Aorta (tissue), 5 donors: ENCODE data around the gene EPC1. TPM values are rescaled to one million over a fixed set of nuclear protein-coding genes. Genes with fewer than 3 reads are reported as not detected.
"Not testable (repeated sequence)": the region's sequence is repeated elsewhere in the genome, so short reads cannot be mapped to it uniquely, and the experiment has no call there.

Experiments used
- ATAC-seq: fragments of 200-7000 bp; cut with Tn5 transposase; one replicate; pipeline ENCODE4 v1.9.1; 2022; ENCODE audit warnings: moderate library complexity; ENCODE audit not compliant: low FRiP score
- DNase-seq, 2 donors: peaks; one replicate each; pipeline ENCODE4 v3.0.0-alpha.2; 2020
- H3K27ac ChIP-seq, 2 donors: one replicate each; pipeline ENCODE4 v1.5.1; 2013; ENCODE audit warnings: low read length in 2 of 2, mild to moderate bottlenecking in 2 of 2, moderate library complexity in 2 of 2, control low read depth in 1 of 2, inconsistent platforms in 1 of 2, low read depth in 1 of 2
- H3K27me3 ChIP-seq, 2 donors: one replicate each; pipeline ENCODE4 v1.6.1; 2013; ENCODE audit warnings: control low read depth in 1 of 2, low read length in 1 of 2, mild to moderate bottlenecking in 1 of 2, moderate library complexity in 1 of 2; ENCODE audit not compliant: insufficient read depth in 2 of 2, control insufficient read depth in 1 of 2
- H3K36me3 ChIP-seq, 2 donors: one replicate each; pipeline ENCODE4 v1.6.1; 2013; ENCODE audit warnings: control low read depth in 1 of 2, low read length in 1 of 2, mild to moderate bottlenecking in 1 of 2; ENCODE audit not compliant: insufficient read depth in 2 of 2, control insufficient read depth in 1 of 2
- H3K4me1 ChIP-seq, 2 donors: one replicate each; pipeline ENCODE4 v1.6.1; 2013; ENCODE audit warnings: low read length in 2 of 2, control low read depth in 1 of 2, mild to moderate bottlenecking in 1 of 2, moderate library complexity in 1 of 2; ENCODE audit not compliant: insufficient read depth in 2 of 2, control insufficient read depth in 1 of 2
- H3K4me3 ChIP-seq, 2 donors: one replicate each; pipeline ENCODE4 v1.5.1; 2013; ENCODE audit warnings: low read length in 2 of 2, control low read depth in 1 of 2, mild to moderate bottlenecking in 1 of 2
- H3K9me3 ChIP-seq: one replicate; pipeline ENCODE4 v1.6.1; 2013; ENCODE audit warnings: mild to moderate bottlenecking, low read length; ENCODE audit not compliant: control insufficient read depth
- WGBS, 2 donors: extraction: QIAGEN DNeasy Blood & Tissue Kit; methylation state at CpG; one replicate each; pipeline ENCODE4 v1.1.7; 2013; 5-methylcytosine and 5-hydroxymethylcytosine counted together
- intact Hi-C, 2 donors: fragments of 100-400 bp; cut with DNase I; formaldehyde crosslinking; loops; one replicate each; pipeline versions ENCODE4 v1.14.2 to v1.15.0; 2022
- polyA plus RNA-seq, 2 donors: library from polyadenylated mRNA; stranded (reverse); fragments of 200-250 nt; gene quantifications; one replicate each; pipeline ENCODE4 v1.2.3, GENCODE V29; 2013
- total RNA-seq, 2 donors: library from RNA; stranded (reverse); fragmentation: NEBNext Ultra II Directional; extraction: Animal tissue kit (Norgen Biotek cat#: 25700); gene quantifications; one replicate each; pipeline ENCODE4 v1.2.1, GENCODE V29; 2021
- donor health status: healthy with polysubstance abuse.
- donor health status: Bipolar disorder and iron deficiency.
- donor health status: DM: no; HTN: no; CAD: no.
- donor health status: DM: no; HTN: no; CAD: no.
- donor health status: DM: yes; HTN: yes; CAD: no.

Gene EPC1
- total and polyA plus RNA-seq, 4 donors = 15.9 to 53.9 (median 32.1) TPM

DNA sequence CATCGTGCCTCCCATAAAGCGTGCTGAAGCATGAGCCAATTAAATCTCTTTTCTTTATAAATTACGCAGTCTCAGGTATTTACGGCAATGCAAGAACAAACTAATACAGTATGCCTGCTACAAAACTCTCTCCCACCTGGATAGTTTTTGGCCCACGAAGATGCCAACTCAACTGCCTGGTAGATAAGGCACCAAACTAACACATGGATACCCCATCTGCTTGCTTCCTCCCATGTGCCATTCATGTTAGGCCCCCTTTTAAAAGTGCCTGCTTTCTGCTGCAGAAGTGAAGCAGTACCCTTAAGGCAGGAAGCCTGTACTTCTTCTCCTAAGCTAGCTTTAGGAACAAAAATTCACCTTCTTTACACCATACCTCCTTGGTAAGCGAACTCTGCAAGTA, 15.6 kb upstream of the EPC1 start:
- H3K4me3 ChIP-seq = no peak overlapping the region
- H3K36me3 ChIP-seq = no peaks in the 10 kb centered on the region
- intact Hi-C loops = loop anchor here in 1 of 2 donors (5.0 kb wide), 1 partner anchor 175 kb away; no protein-coding TSS in a partner anchor
- DNase-seq (no peak), ATAC-seq (no peak)
- no peaks in the 10 kb centered on the region for H3K9me3 ChIP-seq
- H3K4me1 ChIP-seq = no peaks in the 10 kb centered on the region
- WGBS, 2 donors = 94% methylated on average over 6 of the region's 6 CpGs
- no peaks in the 10 kb centered on the region for H3K27me3 ChIP-seq
- H3K27ac ChIP-seq = no peak overlapping the region

GRCh38 chr10:32360884-32361283, 13.9 kb upstream of the EPC1 start:
- no peaks in the 10 kb centered on the region for H3K9me3 ChIP-seq
- no peak overlapping the region for H3K4me3 ChIP-seq
- intact Hi-C loops = loop anchor here in 1 of 2 donors (5.0 kb wide), 1 partner anchor 174 kb away; no protein-coding TSS in a partner anchor
- 69 to 77% methylated on average over 2 of the region's 2 CpGs for WGBS, 2 donors
- H3K27me3 ChIP-seq = no peaks in the 10 kb centered on the region
- no peak overlapping the region for H3K27ac ChIP-seq
- ATAC-seq (no peak), DNase-seq (no peak)
- H3K36me3 ChIP-seq = no peaks in the 10 kb centered on the region
- no peaks in the 10 kb centered on the region for H3K4me1 ChIP-seq

GRCh38 chr10:32360241-32360640, 13.3 kb upstream of the EPC1 start:
- H3K36me3 ChIP-seq = no peaks in the 10 kb centered on the region
- no peaks in the 10 kb centered on the region for H3K27me3 ChIP-seq
- no peaks in the 10 kb centered on the region for H3K4me1 ChIP-seq
- ATAC-seq (no peak), DNase-seq (no peak)
- intact Hi-C loops = loop anchor here in 1 of 2 donors (5.0 kb wide), 1 partner anchor 173 kb away; no protein-coding TSS in a partner anchor
- no peak overlapping the region for H3K4me3 ChIP-seq
- no peak overlapping the region for H3K27ac ChIP-seq
- H3K9me3 ChIP-seq = no peaks in the 10 kb centered on the region
- WGBS, 2 donors = 100% methylated on average over 1 of the region's 1 CpG

DNA sequence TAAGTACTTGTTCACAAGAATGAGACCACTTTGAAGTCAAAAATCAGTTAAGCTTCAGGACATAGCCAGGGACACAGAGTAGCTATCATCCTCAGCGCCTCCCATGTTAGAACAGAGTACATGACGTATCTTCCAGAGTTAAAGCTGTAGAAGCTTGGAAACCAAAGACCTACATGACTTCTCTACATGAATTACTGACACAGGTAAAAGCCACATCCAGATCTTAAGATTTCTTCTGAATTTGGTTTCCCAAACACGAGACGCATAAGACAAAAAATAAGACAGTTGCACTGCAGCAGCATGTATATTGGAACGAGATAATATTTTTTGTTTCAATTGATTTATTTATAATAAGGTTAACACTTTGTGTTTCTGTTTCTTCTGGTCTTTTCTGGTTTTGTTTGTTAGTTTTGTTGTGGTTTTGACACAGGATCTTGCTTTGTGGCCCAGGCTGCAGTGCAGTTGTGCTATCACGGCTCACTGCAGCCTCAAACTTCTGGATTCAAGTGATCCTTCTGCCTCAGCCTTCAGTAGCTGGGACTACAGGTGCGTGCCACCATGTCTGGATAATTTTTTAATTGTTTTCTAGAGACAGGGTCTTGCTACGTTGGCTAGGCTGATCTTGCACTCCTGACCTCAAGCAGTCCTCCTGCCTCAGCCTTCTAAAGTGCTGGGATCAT, 10.2 kb upstream of the EPC1 start:
- ATAC-seq = no peak
- intact Hi-C loops = no loop called here
- Histone ChIP-seq H3K4me1 (no peaks in the 10 kb centered on the region), H3K4me3 (no peak overlapping the region), H3K27ac (no peak overlapping the region), H3K9me3 (no peaks in the 10 kb centered on the region), H3K36me3 (no peaks in the 10 kb centered on the region), H3K27me3 (no peaks in the 10 kb centered on the region)
- 93 to 94% methylated on average over 8 of the region's 8 CpGs for WGBS, 2 donors
- DNase-seq = no peak

- DNase-seq, ATAC-seq, H3K27ac ChIP-seq, H3K9me3 ChIP-seq, H3K4me1 ChIP-seq, H3K36me3 ChIP-seq, H3K4me3 ChIP-seq, H3K27me3 ChIP-seq, intact Hi-C loops: not testable (repeated sequence)
- WGBS, 2 donors = 41 to 94% methylated on average over 1 of the region's 1 CpG
Measured at GRCh38 chr10:32354690-32355089, 7.7 kb upstream of the EPC1 start.

DNA sequence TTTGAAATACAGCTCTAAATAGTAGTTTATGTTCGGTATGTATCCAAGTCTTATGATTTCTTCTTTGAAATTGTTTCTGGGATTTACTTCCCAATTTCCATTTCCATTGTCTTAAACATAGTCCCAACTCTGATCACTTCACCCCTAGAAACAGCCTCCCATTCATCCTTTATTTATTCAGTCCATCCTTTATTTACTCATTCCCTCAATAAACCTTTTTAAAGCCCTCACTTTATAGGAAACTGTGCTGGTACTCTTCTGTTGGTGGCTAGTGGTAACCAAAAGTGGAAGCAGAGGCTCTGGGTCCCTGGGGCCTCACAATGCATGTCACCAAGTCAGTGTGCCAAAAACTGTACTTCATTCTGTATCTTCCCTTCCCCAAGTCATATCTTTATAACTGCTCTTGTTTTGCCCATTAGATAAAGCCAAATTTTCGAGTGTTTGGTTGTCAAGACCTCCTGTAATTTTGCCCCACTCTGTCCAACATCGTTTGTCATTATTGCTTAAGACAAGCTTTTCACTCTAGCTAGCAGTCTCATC, 3.9 kb upstream of the EPC1 start:
- WGBS, 2 donors = 78 to 85% methylated on average over 3 of the region's 3 CpGs
- intact Hi-C loops = no loop called here
- Histone ChIP-seq H3K4me3 (no peak overlapping the region), H3K9me3 (no peaks in the 10 kb centered on the region), H3K4me1 (no peaks in the 10 kb centered on the region), H3K27ac (no peak overlapping the region), H3K36me3 (no peaks in the 10 kb centered on the region), H3K27me3 (no peaks in the 10 kb centered on the region)
- ATAC-seq (no peak), DNase-seq (no peak)

DNA sequence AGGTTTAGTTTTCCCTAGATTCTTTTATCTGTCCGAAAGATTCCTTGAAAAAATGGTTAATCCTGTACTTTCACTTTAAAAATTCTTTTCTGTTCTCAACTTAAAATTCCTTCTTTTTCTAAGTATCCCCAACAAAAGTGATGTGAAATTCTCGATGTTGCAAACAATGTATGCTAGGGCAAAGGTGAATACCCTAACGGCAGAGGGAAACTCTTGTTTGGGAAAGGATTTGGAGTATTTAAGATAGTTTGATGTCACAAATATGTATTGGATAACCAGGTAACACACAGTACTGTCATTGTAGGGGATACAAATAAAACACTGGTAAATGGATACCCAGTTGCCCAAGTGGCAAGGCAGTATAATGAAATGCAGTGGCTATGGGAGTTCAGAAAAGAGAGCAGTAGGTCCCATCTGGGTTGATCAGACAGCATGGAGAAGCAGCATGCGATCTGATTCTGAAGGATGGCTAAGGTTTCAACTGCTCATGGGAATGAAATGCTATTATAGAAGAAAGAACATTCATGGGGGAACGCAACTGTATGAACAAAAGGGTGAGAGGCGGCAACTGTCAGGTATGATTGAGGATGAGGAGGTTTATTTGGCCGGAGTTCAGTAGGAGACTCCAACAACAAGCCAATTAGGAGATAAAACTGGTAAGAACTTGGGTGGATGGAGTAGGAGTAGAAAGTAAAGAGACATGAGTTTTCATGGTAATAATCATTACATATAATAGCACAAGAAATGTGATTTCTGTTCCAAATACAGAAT, 3.2 kb upstream of the EPC1 start:
- DNase-seq (no peak), ATAC-seq (no peak)
- Histone ChIP-seq H3K27ac (no peak overlapping the region), H3K27me3 (no peaks in the 10 kb centered on the region), H3K9me3 (no peaks in the 10 kb centered on the region), H3K4me3 (no peak overlapping the region), H3K4me1 (no peaks in the 10 kb centered on the region), H3K36me3 (no peaks in the 10 kb centered on the region)
- intact Hi-C loops = loop anchor here (5.0 kb wide), 2 partner anchors 93 to 293 kb away; partner anchors contain the start of gene KIF5B (in 1 of the 2)
- WGBS, 2 donors = 90 to 94% methylated on average over 7 of the region's 7 CpGs

DNA sequence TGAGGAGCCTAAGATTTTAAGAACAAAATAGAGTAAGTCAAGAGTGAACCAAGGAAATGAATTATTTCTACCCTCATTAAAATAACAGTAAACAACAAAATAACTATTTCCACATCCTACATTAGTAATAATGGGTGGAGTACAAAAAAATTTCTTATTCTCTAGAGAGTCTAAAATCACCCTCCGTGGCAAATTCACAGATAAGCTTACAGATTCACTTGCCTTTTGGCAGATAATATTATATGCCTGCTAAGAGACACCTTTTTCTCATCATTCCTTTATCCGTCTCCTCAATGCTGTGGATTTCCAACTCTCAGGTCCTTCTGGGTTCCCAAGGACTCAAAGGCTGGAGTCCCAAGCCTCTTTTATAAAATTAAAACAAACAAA, 2.2 kb upstream of the EPC1 start:
- DNase-seq (no peak), ATAC-seq (no peak)
- H3K4me3 ChIP-seq = no peak overlapping the region
- intact Hi-C loops = loop anchor here (5.0 kb wide), 2 partner anchors 92 to 292 kb away; partner anchors contain the start of gene KIF5B (in 1 of the 2)
- H3K36me3 ChIP-seq = no peaks in the 10 kb centered on the region
- no peak overlapping the region for H3K27ac ChIP-seq
- no peaks in the 10 kb centered on the region for H3K9me3 ChIP-seq
- H3K27me3 ChIP-seq = no peaks in the 10 kb centered on the region
- H3K4me1 ChIP-seq = no peaks in the 10 kb centered on the region
- 86 to 93% methylated on average over 2 of the region's 2 CpGs for WGBS, 2 donors
